ENCODE measurements around the gene PDE3A.

Gene PDE3A

DNA sequence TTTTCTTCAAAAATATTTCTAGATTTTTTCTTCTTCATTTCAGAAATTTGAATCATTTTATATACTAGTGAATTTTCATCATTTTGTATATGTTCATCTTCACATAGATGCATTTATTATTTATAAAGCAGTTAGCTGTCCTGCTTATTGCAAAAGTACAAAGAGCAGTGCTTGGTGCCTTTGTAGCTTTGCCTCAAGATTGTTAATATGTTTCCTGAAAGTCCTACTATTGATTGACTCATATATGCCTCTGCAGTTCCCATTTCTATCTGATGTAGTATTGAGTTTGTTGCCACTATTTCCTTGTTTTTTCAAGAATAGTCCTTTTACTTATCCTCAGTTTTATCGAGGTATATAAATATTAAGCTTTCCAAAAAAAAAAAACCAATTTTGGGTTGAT is 89.7 kb downstream of the PDE3A start:
- no peak for DNase-seq (ENCODE audit: low read depth)

DNA sequence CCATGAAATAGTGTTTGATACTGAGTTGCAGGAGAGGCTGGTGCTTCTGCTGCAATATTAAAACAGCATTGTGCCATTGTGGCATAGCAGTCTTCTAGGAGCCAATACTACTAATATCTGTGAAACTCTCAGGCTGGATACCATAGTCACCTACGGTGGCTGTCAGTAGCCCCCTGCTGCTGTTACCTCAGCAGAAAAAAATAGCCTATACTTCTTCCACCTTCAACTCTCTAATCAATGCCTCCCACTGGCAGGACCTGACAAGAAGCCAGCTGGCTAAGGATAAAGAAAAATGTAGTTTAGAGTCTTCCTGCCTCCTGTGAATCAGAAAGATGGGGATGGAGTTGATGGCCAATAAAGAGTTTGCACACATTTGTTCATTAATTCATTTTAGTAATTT is 91.6 kb downstream of the PDE3A start:
- DNase-seq (ENCODE audit: low read depth), result no peak

DNA sequence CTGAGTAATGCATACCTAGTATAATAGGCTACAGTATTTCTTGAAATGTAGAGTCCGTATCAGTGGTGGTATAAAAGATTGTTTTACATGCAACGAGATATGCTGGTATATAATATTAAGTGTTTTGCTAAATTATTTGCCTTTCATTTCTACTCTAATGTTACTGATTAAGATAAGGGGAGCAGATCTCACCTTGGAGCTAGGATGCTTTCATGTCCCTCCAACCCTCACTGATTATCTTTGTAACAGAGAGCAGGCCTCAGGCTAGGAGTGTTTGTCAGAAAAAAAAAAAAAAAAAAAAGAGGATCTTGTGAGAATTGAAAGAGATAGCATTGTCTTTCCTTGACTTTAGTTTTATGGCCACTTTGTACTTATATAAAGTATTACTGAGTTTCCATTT is 92.6 kb downstream of the PDE3A start:
- no peak for DNase-seq (ENCODE audit: low read depth)

DNA sequence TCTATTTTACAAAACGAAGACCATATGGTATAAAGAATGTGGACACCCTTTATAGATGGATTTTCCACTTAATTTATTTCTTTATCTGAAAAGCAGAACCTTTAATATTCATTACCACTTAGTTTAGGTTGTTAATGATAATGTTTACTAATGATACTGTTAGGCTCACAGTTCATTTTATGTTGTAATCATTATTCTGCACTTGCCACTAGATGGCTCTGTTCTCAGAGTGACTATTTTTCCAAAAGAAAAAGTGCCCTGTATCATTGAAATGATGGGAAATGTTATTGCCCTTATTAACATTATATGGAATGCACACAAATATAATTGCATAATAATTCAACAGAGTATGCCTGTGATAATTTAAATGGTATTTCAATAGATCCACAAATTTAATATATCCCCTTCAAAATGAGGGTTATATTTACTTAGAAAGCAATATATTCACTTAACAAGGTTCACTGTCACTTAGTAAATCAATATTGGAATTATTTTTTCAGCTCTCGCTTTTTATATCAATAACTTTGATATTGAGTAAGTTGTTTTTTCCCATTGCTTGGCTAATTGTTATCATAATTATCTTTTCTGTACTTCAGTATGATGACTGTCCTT is 95.7 kb downstream of the PDE3A start:
- no peak for DNase-seq (ENCODE audit: low read depth)

DNA sequence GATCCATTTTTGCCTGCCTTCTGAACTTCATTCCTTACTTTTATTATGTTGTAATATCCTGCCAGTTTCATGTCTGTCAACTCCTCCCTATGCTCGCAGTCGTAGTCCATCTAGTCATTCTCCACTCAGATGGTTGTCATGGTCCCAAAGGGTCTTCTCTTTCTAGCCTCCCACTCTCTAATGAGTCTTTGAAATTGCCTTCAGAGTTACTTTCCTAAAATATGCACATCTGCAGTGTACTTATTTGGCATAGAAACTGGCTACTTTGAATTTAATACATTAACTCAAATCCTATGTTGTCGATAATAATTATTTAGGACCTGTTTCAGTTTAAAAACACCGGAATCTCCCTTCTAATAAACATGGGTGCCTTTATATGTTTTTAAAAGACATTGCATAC is 101.0 kb downstream of the PDE3A start:
- DNase-seq (ENCODE audit: low read depth), result no peak

DNA sequence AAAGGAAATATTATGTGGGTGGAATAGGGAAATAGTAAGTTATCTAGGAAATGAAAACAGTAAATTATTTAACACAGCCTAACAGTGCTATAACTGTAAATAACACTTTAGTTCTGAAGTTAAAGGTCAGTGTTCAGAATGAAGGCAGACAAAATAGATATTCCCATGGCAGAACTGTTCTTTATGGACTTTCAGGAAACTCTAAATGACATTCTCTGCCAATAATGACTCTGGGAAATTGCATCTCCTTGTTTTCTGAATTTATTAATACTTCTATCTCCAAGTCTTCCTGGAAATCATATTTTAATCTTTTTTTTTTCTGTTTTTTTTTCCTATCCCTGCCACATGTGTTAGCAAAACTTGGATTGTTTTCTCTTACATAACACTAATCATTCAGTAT is 101.4 kb downstream of the PDE3A start:
- no peak for DNase-seq (ENCODE audit: low read depth)

DNA sequence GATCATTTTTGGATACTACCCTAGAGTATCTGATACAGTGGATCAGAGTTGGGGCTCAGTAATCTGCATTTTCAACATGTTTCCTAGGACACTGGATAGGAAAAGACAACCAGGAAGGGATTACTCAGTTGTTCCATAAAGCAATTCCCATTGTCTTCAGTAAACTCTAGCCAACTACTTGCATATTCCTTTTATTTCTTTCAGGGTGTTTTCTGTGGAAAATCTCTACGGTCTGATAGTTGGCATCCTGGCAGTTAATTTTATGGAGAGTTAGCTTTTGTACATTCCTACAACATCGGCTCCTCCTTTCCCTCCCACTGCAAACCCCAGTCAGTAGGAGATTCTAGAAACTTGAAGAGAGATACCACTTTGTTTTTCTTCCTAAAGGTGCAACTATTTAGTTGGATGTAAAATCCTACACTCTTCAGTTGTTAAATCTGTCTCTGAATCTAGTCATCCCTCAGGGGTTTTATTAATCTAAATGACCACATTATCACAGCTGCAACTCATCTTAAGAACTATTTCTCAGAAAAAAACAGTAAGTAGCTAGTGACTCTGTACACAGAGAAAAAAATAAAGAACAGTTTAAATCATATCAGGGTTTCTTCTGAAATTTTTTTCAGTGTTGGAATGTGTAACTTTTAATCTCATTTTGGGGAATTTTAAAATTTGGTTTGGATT is 103.9 kb downstream of the PDE3A start:
- DNase-seq (ENCODE audit: low read depth), result no peak

DNA sequence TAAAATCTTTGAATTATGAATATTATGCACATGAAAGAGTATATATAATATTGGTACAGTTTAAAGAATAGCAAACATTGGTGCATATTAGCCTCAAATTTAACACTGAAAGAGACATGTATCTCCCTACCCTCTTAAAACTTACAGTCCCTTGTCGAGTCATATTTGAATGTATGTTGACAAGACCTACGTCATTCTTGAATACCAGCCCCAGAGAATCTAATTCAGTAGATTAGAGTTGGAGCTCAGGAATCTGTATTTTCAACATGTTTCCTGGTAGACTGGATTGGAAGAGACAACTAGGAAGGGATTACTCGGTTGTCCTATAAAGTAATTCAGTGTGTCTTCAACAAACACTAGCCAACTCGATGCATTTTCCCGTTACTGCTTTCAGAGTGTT is 104.8 kb downstream of the PDE3A start:
- DNase-seq (ENCODE audit: low read depth), result no peak

DNA sequence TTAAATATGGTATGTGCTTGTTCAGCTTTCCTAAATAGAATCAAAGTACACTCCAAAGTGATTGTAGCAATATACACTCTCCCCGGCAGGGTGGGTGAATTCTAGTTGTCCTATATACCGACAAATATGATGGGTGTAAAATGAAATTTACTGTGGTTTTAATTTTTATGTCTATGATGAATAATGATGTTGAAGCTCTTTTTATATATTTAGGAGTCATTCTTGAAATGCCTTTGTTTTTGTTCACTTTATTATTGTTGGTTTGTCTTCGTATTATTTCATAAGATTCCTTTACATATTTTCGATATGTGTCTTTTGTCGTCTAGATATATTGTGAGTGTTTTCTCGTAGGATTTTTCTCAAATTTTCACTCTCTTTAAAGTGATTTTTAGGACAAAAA is 105.7 kb downstream of the PDE3A start:
- no peak for DNase-seq (ENCODE audit: low read depth)

DNA sequence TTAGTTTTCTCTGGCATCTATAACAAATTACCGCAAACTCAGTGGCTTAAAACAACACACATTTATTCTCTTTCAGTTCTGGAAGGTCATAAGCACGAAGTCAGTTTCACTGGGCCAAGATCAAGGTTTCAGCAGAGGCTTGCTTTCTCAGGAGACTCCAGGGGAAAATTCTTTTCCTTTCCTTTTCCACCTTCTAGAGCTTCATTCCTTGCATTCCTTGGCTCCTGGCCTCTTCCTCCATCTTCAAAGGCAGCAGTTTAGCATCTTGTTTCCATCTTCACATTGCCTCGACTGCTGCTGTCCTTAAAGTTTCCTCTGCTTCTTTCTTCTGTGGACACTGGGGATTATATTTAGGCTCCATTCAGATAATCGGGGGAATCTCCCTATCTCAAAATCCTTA is 106.1 kb downstream of the PDE3A start:
- DNase-seq (ENCODE audit: low read depth), result no peak

DNA sequence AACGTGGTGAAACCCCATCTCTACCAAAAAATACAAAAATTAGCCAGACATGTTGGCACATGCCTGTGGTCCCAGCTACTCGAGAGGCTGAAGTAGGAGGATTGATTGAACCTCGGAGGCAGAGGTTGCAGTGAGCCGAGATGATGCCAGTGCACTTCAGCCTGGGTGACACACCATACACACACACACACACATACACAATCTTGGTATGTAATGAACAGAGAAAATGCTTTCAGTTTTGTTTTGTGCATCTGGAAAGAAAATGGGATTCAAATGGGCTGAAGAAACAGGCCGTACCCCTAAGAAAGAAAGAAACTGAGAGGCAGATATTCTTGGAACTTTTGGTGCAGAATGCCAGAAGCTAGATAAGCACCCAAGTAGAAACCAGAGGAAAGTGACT is 107.2 kb downstream of the PDE3A start:
- no peak for DNase-seq (ENCODE audit: low read depth)

DNA sequence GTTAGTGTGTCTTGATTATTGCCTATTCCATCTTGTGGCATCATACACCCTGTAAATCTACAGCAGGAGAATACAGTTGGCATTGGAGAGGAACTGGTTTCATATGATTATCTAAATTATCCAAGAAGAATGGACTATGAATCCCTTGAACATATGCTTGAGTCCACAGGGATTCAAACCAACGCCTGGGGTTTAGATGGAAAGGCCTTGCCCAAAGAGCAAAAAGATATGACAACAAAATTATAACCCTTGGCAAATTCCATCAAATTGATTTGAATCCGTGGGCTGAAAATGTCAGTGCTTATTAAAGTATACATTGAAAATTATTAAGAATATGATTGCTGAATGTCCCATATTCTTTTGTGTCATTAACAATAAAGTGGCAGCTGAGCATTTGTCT is 108.2 kb downstream of the PDE3A start:
- DNase-seq (ENCODE audit: low read depth), result no peak

DNA sequence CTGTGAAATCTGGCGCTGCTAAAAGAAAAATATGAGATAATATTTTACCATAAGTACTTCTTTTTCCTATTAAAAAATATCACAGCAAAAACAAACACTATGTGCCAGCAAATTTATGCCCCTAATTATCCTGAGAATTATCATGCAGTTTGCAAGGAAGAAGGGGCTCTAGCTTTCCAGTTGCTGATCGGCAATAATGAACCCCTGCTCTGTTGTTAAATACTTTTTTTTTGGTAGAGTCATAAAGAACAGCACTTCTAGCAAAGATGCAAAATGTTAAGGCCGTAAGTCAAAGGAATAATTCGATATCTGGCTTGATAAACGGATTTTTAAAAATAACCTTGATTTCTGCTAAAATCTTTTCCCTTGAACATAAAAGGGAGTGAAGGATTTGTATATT is 108.9 kb downstream of the PDE3A start:
- no peak for DNase-seq (ENCODE audit: low read depth)

DNA sequence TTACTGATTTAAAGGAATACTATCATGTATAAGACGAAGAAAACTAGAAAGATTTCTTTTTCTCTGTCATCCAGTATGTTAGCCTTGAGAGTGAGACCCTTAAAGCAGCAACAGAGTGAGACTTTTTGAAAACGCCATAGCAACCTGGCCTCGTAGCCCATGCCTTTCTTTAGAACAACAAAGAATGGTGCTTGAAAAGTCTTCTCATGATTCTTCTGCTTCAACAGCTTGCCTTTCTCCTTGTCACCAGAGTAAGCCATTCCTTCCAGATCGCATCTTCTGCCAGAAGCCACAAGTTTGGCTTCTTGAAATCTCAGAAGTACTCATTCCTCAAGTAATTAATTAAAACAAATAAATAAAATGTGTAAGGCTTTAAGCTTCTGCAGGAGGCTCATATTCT is 109.3 kb downstream of the PDE3A start:
- DNase-seq (ENCODE audit: low read depth), result no peak

DNA sequence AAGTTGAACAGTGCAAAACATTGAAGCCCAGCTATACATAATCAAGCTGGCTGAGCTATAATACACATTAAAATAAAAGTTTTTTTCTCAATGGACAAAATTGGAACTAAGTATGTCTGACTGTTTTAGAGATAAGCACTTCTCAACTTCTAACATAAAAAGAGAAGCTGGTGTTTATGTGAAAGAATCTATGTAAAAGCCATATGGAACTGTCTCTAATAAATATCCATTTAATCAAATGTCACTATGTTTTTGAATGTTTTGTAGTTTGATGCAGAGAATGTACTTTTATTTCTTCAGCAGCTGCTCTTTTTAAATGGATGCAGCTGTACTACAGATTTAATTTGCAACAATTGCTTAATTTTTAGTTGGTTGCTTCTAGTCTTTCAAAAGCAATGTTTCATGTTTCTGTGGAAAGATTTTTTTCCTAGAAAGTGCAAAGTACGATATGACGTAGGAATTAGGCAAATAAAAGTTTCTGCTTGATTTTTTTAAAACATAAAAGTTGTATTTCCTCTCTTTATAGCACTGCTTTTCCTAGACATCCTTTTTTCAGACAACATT is 114.2 kb downstream of the PDE3A start:
- DNase-seq (ENCODE audit: low read depth), result no peak

DNA sequence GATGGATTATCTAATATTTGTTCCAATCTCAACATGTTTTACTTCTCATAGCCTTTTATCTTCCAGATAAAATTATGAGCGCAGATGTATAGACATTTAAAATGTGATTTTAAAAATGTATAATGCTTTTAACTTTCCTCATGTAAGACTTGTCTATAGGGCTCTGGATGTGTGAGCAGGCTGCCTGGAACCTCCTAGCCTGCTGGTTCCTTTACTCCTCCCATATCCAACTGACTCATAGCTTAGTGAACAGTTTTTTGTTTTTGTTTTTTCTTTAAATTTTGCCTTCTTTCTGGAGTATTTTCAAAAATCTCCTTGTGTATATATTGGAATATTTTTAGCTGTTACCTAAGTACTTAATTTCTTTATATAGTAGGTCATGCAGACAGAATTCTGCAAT is 115.4 kb downstream of the PDE3A start:
- no peak for DNase-seq (ENCODE audit: low read depth)

DNA sequence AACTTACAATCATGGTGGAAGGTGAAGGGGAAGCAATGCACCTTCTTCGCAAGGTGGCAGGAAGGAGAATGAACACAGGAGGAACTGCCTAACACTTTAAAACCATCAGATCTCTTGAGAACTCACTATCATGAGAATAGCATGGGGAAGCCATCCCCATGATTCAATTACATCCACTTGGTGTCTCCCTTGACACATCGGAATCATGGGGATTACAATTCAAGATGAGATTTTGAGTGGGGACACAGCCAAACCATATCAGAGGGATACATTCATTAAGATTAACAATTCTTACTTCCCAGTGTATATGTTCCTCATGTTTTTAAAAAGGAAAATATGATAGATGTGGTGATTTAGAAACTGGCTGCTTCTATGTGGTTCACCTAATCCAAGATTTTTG is 117.9 kb downstream of the PDE3A start:
- no peak for DNase-seq (ENCODE audit: low read depth)

DNA sequence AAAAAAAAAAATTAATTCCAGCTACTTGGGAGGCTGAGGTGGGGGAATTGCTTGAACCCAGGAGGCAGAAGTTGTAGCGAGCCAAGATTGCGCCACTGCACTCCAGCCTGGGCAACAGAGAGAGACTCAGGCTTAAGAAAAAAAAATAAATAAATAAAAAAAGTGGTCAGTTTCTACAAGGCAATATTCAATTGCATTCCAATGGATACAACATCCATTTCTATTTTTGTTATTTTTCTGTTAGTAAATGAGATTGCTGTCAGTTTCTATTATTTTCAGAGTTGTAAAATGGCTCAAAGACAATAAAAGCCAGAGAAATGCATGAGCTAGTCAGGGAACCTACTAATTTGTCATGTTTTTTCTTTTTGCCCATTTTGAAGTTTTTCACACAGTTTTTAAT is 119.2 kb downstream of the PDE3A start:
- DNase-seq (ENCODE audit: low read depth), result no peak

DNA sequence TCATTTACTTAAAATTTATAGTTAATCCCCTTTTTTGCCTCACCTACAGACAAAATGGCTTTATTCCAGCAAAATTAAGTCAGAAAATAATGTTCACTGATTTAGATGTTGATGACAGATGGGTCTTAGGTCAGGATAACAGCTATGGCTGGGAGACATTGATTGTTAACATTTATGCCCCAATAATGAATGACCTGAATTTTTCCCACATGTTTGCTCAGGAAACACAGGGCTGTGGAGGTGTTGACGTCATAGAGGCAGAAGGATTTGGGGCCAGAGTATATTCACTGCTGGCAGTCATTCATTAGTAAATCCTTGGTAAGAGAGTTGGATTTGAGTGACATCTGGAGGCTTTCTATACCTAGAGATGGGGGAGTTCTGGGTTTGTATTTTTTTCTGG is 121.3 kb downstream of the PDE3A start:
- DNase-seq (ENCODE audit: low read depth), result no peak

DNA sequence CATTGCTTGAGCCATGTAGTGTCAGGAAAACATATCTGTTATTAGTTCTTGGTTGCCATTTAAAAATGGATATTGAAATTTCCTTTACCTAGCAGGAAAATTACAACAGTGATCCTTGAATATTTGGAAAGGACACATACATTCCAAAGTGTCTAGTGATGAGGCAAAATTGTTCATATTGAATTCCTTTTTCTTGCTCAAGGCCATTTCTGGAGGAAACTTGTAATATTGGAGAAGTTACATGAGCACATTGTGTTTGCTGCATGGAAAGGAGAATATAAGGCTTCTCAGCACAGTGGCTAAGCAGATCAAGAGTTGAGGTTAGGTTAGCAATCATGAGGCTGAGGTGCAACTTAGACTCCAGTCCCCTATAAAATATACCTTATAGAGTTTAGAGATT is 121.9 kb downstream of the PDE3A start:
- no peak for DNase-seq (ENCODE audit: low read depth)

DNA sequence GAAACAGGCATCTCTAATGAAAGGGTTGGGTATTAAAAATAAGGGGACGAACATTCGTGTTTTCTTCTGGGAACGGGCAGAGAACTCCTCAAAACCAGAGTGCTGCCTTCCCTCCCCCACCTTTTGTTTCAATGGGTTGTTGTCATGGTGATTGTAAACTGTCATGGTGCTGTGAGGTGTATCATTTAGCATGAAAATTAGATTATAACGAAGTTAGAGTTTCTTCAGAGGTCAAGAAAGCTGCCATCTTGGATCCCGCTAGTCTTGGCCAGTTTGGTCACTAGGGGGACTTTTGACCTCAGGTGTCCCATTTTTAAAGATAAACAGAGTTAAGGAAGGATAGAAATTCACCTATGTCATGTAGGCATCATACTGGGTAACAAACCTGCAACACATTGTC is 123.0 kb downstream of the PDE3A start:
- no peak for DNase-seq (ENCODE audit: low read depth)

DNA sequence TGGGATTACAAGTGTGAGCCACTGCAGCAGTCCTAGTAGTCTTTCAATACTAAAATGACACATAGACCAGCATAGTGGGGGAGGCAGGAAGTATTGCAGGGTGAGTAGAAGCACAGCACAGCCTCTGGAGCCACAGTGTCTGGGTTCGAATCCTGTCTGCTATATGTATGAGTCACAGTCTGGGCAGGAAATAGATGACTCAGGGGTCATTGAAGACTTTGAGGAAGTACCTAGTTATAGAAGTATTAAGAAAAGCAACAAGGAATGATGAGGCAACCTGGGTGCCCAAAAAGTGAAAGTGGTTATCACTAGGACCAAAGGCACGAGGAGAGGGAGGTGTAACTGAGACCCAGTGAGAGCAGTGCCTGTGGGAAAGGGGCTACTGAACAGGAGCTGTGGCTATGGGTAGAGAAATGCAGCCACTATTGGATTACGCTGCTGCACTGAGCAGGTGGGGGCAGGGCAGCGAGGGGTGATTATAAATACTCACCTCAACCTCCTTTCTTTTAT is 124.0 kb downstream of the PDE3A start:
- DNase-seq (ENCODE audit: low read depth), result no peak

DNA sequence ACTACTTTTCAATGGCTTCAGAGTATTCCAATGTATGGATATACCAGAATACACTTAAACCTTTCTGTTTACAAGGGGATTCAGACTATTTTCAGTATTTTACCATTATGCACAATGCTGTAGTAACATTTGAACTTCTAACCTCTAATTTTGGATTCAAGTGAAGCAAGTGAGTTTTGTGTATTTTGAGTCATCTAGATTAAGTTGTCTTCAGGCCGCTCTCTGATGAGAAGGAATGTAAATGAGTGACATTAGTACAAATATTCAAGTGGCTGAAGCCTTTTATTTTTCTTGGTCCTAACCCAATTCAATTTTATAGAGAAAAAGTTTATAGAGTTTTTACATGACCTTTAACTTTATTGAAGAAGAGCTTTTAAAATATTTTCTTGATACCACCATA is 125.6 kb downstream of the PDE3A start:
- no peak for DNase-seq (ENCODE audit: low read depth)

DNA sequence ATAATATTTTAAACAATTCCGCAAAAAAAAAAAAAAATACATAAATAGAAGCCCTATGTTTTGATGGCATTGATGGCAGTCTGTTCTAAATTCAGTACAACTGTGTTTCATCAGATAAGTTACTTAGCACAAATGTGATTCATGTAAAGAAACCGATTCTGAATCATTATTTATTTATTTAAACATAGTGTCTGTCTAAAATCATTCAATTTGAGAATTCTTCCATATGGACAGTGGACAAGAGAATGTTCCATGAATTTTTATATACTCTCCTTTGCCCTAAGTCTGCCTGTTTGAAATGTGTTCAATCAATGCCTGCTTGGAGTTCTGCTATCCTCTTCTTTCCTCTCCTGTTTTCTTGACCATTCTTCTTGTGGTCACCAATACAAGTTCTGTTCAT is 126.5 kb downstream of the PDE3A start:
- no peak for DNase-seq (ENCODE audit: low read depth)

Data from stimulated activated CD8-positive, alpha-beta memory T cell treated with anti-CD3 and anti-CD28 coated beads, Interleukin-12 subunit alpha, Interleukin-12 subunit beta, amount 100 ng/mL, for 1 hour (primary cell).